Astrocyte of the spinal cord (primary cell): ENCODE measurements around the gene SLC7A6.

ENCODE experiments used
- DNase-seq: peaks from one replicate; pipeline ENCODE4 v3.0.0; 2011; ENCODE audit warnings: low read depth, low spot score
- H3K4me3 ChIP-seq: 2 replicates; pipeline ENCODE4 v1.5.1; 2011; ENCODE audit warnings: low read depth, mild to moderate bottlenecking, low read length, moderate library complexity
- CTCF ChIP-seq: IDR thresholded peaks from 2 replicates; pipeline ENCODE4 v1.5.1; 2012; ENCODE audit warnings: low read depth, mild to moderate bottlenecking, low read length, inconsistent platforms
- in situ Hi-C: cut with HindIII; loops from 2 replicates; pipeline ENCODE4 v1.10.0; 2017; ENCODE audit warnings: low sequenced_read_pairs

Gene SLC7A6

GRCh38 chr16:68292425-68292824, 28.1 kb downstream of the SLC7A6 start:
- in situ Hi-C loops = no loop called here
- TF ChIP-seq CTCF = no peak
- H3K4me3 ChIP-seq = no peak overlapping the region
- no peak for DNase-seq

DNA sequence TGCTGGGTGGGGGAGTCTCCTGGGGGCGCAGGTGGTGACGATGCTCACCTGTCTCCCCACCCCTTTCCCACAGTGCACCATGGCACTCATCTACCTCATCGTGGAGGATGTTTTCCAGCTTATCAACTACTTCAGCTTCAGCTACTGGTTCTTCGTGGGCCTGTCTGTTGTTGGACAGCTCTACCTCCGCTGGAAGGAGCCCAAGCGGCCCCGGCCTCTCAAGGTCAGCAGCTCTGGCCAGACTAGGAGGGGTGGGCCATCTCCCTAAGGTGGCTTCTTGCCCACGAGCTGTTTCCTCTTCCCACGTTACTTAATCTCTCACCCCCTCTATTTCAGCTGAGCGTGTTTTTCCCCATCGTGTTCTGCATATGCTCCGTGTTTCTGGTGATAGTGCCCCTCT, 32.0 kb downstream of the SLC7A6 start:
- no peak overlapping the region for H3K4me3 ChIP-seq
- no peak for DNase-seq
- in situ Hi-C loops = no loop called here
- no peak for TF ChIP-seq CTCF

DNA sequence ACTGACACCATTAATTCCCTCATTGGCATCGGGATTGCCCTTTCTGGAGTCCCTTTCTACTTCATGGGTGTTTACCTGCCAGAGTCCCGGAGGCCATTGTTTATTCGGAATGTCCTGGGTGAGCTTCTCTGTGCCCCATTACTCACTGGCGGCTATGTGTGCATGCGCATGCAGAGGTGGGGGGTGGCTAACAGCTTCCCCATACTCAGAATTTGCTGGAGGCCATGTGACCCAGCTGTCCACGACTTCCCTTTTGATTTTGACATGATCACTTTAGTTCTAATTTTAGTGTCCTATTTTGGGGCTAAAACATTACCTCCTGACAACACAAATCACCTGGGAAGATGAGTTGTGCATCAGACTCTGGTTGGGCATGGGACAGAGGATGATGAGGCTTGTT, 32.4 kb downstream of the SLC7A6 start:
- no peak for DNase-seq
- TF ChIP-seq CTCF = no peak
- in situ Hi-C loops = no loop called here

GRCh38 chr16:68297908-68298307, 33.6 kb downstream of the SLC7A6 start:
- DNase-seq = no peak
- no peak overlapping the region for H3K4me3 ChIP-seq
- no peak for TF ChIP-seq CTCF
- in situ Hi-C loops = no loop called here

More for the DNA sequence above, 32.4 kb downstream of the SLC7A6 start:
- no peak overlapping the region for H3K4me3 ChIP-seq

- in situ Hi-C loops = no loop called here
- no peak for TF ChIP-seq CTCF
- no peak for DNase-seq
- H3K4me3 ChIP-seq = no peak overlapping the region
Measured at GRCh38 chr16:68298312-68298711, 34.0 kb downstream of the SLC7A6 start.

- no peak for TF ChIP-seq CTCF
- peak; percentile 59 for DNase-seq
- in situ Hi-C loops = no loop called here
- no peak overlapping the region for H3K4me3 ChIP-seq
Measured at GRCh38 chr16:68298907-68299561, 34.7 kb downstream of the SLC7A6 start.
